Measurements from ENCODE around the gene LGR4.

The LGR4 gene

GRCh38 chr11:27331981-27332380 lies 140.6 kb downstream of the LGR4 start:
- no peak for TF ChIP-seq GATA2 (IDR thresholded peaks at IDR 0.05; ENCODE audit: low read depth, low read length)

GRCh38 chr11:27330633-27331270 lies 141.8 kb downstream of the LGR4 start:
- TF ChIP-seq GATA3 (IDR thresholded peaks at IDR 0.05; ENCODE audit: low read depth, low read length): no peak
- no peak for TF ChIP-seq GATA2 (IDR thresholded peaks at IDR 0.05; ENCODE audit: low read depth, low read length)

GRCh38 chr11:27329867-27330632 lies 142.5 kb downstream of the LGR4 start:
- TF ChIP-seq GATA3 (IDR thresholded peaks at IDR 0.05; ENCODE audit: low read depth, low read length) (no peak), GATA2 (IDR thresholded peaks at IDR 0.05; ENCODE audit: low read depth, low read length) (no peak)

GRCh38 chr11:27328614-27329013 lies 144.0 kb downstream of the LGR4 start:
- TF ChIP-seq GATA3 (IDR thresholded peaks at IDR 0.05; ENCODE audit: low read depth, low read length) (no peak), GATA2 (IDR thresholded peaks at IDR 0.05; ENCODE audit: low read depth, low read length) (no peak)

GRCh38 chr11:27319072-27319471 lies 153.5 kb downstream of the LGR4 start:
- TF ChIP-seq GATA3 (IDR thresholded peaks at IDR 0.05; ENCODE audit: low read depth, low read length): no peak
- TF ChIP-seq GATA2 (IDR thresholded peaks at IDR 0.05; ENCODE audit: low read depth, low read length): no peak

- TF ChIP-seq GATA3 (IDR thresholded peaks at IDR 0.05; ENCODE audit: low read depth, low read length): no peak
- no peak for TF ChIP-seq GATA2 (IDR thresholded peaks at IDR 0.05; ENCODE audit: low read depth, low read length)
Measured at GRCh38 chr11:27317751-27318150, 154.8 kb downstream of the LGR4 start.
